ENCODE measurements around the gene RAMP1.

The RAMP1 gene

GRCh38 chr2:237877576-237878307, 18.3 kb downstream of the RAMP1 start:
- DNase-seq, result no peak

- no peak for DNase-seq
Measured at GRCh38 chr2:237878321-237879057, 19.1 kb downstream of the RAMP1 start.

- DNase-seq, result no peak
Measured at GRCh38 chr2:237879058-237879430, 19.6 kb downstream of the RAMP1 start.

- no peak for DNase-seq
Measured at GRCh38 chr2:237879991-237880560, 20.7 kb downstream of the RAMP1 start.

GRCh38 chr2:237882510-237883481, 23.4 kb downstream of the RAMP1 start:
- DNase-seq, result no peak

DNA sequence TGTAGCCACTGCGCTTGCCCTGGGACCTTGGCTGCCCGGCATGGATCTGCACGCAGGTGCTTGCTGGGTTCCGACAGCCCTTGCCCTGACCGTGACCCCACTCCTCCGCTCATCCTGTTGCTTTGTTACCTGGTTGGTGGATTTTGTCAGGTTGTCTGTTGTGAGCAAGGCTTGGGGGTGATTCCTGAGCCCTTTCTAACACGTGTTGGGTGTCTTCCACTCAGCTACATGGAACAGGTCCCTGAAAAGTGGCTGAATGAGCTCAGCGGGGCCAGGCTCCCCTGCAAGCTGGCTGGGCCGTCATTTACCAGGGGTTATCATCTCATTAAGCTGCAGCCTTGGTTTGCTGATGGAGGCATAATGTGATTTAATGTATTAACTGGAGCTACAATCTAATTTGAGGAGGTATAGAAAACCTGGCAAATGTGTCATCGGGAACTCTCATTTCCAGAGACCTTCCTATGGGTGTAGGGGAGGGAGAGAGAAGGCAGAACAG, 24.6 kb downstream of the RAMP1 start:
- no peak for DNase-seq

- DNase-seq, result no peak
Measured at GRCh38 chr2:237884681-237885080, 25.3 kb downstream of the RAMP1 start.

- no peak for DNase-seq
Measured at GRCh38 chr2:237885111-237885930, 25.9 kb downstream of the RAMP1 start.

- no peak for DNase-seq
Measured at GRCh38 chr2:237885931-237886684, 26.7 kb downstream of the RAMP1 start.

DNA sequence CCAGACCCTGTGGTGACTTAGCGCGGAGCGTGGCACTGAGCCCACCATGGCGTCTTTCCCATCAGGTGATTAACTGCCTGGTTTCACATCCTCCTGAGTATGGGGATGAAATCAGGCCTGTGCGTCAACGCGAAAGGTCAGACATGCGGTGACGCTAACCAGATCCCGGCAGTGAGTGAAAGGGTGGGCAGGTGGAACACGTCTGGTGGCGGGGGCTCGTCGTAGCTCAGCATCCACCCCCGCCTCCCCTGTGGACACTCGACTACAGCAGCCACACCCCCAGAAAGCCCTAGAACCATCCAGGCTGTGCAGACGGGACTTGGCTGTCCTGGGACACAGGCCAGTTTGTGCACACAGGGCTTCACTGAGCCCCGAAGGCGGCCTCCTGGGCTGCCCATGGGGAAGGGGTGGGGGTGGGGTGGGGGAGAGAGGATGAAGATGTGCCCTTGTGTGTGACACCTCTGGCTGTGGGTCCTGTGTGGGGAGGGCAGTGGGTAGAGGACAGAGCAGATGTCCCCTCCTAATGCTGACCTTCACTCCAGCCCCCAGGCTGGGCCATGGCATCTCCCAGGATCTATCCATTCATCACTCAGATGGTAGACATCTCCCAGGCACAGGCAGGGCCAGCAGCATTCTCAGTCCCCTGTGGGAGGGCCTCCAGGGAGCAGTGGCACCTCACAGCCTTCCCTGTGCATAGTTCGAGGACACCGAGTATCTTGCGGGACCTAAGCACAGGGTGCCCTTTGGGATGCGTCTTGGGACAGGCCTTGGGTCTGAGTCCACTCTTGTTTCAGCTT, 27.5 kb downstream of the RAMP1 start:
- no peak for DNase-seq

DNA sequence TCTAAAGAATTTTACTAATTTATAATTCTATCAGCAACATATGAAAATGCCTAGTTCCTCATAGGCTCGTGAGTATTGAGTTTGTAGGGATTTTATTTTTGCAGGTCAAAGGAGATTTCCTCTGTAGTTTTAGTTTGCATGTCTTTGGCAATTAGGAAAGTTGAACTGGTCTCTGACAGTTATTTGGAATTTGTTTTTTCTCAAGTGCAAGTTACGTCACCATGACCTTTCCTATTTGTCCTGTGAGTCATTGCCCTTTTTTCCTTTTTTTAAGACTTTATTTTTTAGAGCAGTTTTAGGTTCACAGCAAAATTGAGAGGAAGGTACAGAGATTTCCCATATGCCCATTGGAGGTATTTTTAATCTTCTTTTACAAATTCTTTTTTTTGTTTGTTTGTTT, 29.0 kb downstream of the RAMP1 start:
- no peak for DNase-seq

DNA sequence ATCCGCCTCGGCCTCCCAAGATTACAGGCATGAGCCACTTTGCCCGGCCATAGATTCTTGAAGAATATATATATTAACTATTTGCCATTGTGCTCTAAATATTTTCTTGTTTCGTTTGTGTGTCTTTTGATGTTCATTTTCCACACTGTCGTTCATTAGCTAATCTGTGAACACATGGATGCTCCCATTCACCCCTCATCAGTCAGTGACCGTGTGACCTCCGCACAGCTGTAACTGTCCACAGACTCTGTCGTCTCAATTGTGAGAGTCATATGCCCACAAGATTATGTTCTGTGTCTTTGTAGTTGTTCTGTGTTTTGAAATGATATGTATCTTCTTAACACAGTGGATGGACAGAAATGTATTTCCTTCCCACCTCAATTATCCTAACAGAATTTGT, 29.6 kb downstream of the RAMP1 start:
- DNase-seq, result no peak

- DNase-seq, result no peak
Measured at GRCh38 chr2:237889811-237890210, 30.4 kb downstream of the RAMP1 start.

DNA sequence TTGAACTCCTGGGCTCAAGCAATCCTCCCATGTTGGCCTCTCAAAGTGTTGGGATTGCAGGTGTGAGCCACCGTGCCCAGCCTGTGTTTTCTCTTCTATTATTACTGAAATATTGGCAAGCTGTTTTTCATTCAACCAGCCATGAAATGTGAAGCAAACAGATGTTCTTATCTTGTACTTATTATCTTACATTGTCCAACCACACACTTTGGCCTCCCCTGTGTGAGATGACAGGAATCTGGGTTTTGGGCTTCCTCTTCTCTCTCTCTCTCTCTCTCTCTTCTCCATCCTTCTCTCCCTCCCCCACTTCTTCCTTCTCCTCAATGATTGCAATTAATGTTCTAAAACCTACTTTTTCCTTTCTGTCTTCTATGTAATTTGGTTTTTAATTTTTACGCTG, 33.1 kb downstream of the RAMP1 start:
- DNase-seq, result no peak

DNA sequence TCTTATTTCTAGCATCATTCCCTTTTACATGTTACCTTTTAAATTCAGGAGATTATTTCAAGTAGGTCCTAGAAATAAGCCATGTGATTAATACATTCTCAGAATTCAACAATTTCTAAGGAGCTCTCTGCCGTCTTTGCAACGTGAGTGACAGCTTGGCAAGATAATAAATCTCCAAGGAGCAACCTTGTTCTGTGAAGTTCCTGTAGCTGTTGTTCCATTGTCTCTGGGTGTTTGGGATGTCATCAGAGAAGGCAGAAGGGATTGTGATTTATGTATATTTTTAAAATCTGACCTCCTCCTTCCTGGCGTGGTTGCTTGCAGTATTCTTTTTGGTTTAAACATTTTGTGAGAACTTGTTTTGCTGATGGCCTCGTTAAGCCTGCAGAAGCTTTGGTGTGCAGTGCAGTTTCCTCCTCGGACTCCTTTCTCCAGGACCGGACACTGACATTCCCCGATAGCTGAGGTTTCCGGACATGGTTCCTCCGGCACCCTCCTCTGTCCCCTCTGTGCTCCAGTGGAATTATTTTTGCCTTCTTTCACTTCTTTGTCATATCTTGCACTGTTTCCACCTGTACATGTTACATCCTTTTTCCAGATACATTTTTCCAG, 33.7 kb downstream of the RAMP1 start:
- no peak for DNase-seq

- no peak for DNase-seq
Measured at GRCh38 chr2:237894396-237894979, 35.1 kb downstream of the RAMP1 start.

DNA sequence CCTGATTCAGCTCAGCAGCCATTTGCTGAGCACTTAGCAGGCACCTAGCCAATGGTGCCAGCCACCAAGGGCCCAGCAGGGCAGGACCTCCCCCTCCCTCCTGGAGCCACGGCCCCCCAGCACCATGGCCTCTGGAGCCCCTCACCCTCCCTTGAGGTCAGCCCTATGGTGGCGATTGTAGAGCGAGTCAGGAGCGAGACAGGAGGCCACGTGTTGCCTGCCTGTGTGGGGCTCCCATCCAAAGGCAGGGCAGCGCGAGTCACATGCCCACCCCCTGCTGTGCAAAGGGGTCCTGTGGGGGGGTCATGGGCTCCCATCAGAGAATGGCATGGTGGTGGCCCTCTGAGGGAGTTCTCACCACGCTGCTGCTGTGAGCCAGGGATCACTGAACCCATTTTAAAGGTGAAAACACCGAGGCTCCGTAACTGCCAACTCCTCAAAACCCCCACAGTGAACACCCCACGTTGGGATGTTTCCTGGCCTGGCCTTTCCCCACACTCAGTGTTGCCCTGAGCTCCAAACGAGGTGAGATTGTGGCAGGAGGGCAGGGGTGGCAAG, 35.6 kb downstream of the RAMP1 start:
- DNase-seq, result no peak

DNA sequence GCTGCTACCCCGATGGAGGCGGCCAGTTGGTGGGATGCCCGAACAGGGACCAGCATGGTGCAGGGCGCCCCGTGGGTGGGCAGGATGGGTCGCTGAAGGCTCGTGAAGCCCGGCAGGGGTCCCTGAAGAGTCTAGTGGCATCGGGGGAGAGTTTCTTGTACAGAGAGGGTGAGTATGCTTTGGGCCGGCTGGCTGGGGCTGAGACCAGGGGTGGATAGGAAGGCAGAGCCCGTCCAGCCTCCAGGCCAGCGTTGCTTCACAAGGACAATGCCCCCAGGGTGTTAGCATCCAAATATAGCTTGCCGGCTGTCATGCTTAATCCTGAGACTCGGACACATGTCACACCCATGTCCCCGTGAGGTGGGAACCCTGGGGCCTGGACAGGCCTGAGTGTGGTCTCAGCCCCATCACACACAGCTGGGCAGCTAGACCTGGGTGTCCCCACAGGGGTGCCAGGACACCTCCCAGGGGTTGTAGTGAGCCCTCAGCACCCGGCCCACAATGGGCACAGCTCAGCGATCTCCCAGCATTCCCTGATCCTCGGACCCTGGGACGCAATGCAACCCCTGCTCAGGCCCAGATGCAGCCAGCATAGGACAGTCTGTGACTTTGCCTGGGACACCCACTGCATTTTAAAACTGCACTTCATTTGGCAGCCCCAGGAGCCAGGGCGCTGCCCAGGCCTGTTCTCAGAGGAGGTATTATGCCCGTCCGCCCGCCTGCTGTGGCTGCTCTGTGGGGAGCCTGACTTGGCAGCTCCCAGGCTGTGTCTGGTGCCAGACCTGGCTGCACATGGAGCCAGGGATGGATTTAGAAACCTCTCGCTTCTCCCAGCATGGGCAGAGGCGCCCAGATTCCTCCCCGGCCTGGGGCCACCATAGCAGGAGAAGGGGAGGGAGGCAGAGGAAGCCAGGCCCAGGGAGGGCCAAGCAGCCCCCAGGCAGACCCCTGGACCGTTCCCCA, 36.4 kb downstream of the RAMP1 start:
- DNase-seq, result no peak

Data from stimulated activated CD4-positive, alpha-beta T cell treated with anti-CD3 and anti-CD28 coated beads, Interleukin-15, amount 100 ng/mL, for 24 hours (primary cell).